Limb (tissue), 2 donors: ENCODE data around the gene CFAP77.
"Not testable (repeated sequence)": the region's sequence is repeated elsewhere in the genome, so short reads cannot be mapped to it uniquely, and the experiment has no call there.

ENCODE experiments used
- DNase-seq, 2 donors: peaks; one replicate each; pipeline ENCODE4 v3.0.0-alpha.2; 2016; ENCODE audit errors: extremely low spot score in 2 of 2

The CFAP77 gene

DNA sequence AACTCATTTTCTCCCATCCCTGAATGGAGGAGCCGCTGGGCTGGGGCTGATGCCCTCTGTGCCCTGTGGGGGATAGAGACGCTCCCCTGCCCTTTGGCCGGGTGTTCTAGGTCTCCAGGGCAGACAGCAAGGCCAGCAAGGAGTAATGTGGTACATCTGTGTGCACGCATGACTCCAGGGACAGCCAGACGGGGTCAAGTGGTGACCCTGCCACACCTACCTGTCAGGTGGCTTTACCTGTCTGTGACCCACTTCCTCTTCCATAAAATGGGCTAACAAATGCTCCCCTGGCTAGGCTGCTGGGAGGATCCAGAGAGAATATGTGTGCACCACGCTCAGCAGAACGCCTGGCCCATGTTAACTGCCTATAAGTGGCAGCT, 137.0 kb downstream of the CFAP77 start:
- DNase-seq = no peak

- DNase-seq = peak in 1 of 2 donors; percentile 19
Measured at GRCh38 chr9:132547436-132547835, 137.4 kb downstream of the CFAP77 start.

DNA sequence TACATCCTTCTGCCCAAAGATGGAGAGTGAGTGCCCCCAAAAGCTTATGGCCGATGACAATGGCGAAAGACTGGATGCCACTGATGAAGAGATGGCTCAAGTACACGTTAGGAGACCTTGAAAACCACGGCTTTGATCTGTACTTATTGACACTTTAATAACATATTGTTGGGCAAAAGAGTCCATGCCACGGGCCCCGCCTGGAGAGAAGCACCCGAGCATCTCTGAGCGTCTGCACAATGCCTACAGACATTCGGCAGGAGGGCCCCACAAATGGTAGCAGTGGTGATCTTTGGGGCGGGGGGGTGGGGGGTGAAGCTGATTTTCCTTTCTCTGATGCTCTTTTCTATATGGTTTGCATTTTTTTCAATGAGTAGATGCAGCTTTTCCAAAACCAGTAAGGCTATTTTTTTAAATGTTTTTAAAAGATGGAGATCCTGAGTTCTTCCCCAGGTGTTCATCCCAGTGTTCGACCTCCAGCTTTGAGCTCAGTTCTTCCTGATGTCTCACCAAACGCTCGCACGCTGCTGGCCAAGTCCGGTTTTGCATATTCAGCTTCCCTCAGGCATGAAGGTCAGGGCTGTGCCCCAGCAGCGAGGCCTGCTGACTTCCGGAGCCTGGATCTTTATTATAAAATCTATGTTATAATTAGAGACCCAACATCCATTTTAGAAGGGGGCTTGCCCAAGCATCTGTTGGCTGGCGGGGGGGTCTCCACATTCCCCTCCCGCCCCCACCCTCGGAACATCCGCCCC, 138.1 kb downstream of the CFAP77 start:
- DNase-seq = peak in 1 of 2 donors; percentile 27

DNA sequence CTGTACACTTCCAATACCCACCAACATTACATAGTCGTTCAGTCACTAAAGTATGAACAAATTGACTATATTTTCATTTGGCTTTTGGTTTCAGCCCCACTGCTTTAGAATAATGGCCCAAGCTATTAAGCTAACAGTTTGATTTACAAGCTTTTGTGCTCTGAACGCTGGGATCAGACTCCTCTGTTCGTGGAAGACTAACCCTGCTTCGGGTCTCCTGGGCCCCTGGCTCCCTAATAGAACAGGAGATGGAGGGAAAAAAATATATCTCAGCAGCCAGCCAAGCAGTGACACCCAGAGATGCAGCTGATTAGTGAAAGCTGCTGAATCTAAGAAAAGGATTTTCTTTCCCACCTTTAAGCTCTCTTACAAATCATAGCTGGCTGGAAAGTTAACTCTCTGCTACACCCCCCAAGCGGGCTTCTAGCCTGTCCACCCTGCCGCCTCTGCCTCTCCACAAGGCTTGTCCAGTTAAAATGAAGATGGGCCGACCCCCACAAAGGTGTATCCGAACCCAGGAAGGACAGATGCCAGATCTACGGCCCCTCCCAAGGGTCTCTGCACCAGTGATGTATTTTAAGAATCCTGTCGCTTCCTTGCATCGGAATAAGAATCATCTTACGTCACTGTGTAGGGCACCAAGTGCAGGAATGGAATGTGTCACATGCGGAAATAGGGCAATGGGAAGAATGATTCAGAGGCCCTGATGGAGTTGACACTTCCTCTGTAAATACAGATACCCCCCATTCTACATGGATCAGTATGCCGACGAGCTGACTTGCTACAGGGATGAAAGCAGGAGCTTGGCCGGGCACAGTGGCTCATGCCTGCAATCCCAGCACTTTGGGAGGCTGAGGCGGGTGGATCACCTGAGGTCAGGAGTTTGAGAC, 139.0 kb downstream of the CFAP77 start:
- DNase-seq = peak in 1 of 2 donors; percentile 31

GRCh38 chr9:132551556-132551955, 141.5 kb downstream of the CFAP77 start:
- DNase-seq = no peak

- no peak for DNase-seq
Measured at GRCh38 chr9:132552041-132552440, 142.0 kb downstream of the CFAP77 start.

DNA sequence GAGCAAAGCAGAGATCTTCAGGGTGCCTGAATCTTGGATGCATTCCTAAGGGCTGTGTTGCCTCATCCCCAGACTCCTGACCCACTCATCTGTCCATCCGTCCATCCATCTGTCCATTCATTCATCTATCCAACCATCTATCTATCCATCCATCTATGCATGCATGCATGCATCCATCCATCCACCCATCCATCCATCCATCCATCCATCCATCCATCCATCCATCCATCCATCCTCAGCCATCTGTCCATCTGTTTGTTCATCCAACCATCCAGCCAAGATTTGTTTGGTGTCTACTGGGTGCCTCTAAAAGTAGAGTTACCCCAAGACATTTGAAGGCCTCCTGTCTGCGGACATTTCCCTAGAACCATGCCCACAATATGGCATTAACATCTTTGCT, 144.7 kb downstream of the CFAP77 start:
- DNase-seq = no peak

DNA sequence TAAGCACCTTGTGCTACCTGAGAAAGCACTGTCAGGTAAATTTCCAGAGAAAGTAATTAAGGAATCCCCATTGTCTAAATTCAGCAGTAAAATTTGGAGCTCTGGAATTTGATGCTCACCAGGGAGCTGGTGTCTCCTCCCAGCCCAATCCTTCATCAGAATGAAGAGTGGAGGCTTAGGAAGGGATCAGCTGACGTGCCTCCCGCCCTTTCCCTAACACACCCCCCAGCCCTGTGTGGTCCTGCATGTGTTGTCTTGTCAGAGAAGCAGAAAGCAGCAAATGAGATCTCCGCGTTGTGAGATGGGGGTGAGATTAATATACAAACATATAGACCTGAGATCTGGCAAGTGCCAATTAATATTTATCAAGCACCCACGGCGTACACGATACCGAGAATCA, 145.5 kb downstream of the CFAP77 start:
- no peak for DNase-seq

DNA sequence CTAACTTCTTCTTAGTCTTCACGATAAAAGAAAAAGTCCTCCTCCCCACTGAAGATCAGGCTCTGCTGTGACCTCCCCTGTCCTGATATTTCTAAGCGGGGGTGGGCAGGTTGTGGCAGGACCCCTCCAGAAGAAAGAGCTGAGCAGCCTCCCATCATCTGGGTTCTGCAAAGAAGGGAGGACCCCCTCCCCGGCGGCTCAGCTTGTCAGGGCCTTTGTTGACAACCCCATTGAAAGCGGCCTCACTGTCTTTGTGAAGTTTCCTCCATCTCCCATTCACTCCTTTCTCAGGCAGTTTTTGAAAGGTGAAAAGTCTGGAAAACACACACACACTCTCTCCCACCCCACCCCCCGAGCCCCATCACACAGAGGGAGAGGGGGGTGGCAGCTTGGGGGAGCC, 146.2 kb downstream of the CFAP77 start:
- DNase-seq = no peak

DNA sequence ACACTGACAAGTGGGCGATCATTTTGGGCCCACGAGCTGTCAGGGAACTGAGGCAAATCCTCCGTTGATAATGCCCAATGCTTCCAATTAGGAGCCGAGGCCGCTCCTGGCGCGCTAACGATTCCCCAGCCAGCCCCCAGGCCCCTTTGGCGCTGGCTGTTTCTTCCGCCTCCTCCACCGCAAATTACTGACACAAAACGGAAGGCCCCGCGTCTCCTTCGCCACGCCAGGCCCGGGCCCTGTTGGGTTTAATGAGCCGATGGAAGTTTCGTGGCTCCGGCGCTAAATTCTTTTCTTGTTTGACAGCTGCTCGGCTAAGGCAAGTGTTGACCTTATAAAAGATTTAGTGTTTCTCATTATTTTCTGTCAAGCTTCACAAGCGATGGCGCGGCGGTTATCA, 146.7 kb downstream of the CFAP77 start:
- DNase-seq = no peak

GRCh38 chr9:132557159-132557558, 147.1 kb downstream of the CFAP77 start:
- no peak for DNase-seq

DNA sequence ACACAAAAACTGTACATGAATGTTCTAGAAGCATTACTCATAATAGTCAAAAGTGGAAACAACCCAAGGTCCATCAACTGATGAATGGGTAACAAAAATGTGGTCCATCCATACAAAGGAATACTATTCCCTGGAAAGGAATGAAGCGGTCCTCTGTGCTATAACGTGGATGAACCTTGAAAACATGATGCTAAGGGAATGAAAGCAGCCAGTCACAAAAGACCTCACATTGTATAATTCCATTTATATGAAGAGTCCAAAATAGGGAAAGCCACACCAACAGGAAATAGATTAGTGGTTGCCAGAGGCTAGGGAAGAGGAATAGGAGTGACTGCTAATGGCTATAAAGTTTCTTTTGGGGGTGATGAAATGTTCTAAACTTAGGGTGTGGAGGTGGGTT, 149.7 kb downstream of the CFAP77 start:
- DNase-seq = no peak

- no peak for DNase-seq
Measured at GRCh38 chr9:132560616-132561202, 150.7 kb downstream of the CFAP77 start.

DNA sequence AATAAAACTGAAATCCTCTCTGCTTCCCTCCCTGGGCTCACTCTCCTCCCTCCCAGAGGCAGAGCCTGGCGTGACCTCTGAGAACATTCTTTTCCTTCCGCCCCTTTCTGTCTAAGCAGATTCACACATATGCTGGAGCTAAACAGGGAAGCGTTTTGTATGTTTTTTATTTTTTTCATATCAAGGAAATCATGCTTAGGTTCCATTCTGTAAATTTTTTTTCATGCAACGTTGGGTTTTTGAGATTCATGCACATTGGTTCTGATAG, 152.2 kb downstream of the CFAP77 start:
- no peak for DNase-seq

DNA sequence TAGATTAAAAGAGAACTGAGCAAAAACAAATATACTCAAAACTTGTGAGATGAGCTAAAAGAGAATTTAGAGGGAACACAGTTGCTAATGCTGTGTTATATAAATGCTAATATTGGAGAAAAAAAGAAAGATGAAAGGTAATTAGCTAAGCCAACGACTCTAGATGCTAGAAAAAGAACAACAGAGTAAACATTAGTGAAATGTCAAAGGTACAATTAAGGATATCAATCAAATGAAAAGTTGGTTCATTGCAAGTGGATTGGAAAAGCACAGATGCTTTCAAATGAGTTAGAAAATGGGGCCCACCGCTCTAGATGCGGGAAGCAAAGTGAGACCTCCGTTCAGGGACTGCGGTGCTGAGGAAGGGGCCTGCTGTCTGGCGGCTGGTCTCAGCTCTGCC, 154.5 kb downstream of the CFAP77 start:
- no peak for DNase-seq

GRCh38 chr9:132568787-132569186, 158.8 kb downstream of the CFAP77 start:
- not testable (repeated sequence) for DNase-seq

DNA sequence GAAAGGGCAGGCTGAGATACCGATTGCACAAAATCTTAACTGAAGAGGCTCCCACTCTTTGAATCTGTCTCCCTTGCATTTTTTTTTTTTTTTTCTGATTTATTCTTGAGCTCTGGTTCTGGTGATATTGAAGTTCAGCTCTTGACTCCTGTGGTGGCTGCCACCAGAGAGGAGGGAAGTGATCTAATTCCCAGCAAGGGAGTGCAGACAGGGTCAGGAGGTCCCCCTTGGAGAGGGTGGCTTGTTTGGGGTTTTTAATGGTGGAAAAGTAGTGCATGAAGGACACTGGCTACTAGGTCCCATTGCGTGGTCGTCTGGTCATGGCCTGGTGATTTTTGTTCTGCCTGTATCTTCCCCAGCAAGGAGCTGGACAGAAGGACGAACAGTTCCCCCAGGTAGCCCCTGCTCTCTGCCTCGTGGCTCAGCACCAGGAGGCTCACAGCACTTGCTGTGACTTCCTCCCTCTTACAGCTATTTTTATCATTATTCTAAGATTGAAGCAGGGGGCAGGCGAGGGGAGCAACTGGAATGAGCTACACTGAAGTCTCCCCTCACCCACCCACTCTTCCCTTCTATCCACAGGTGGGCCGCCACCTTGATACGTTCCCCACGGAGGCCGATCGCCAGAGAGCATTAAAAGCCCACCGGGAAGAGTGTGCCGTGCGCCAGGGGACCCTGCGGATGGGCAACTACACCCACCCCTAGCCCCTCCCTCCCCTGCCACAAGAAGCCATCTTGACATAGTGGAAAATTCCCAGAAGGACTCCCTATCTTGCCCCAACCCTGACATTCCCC, 162.0 kb downstream of the CFAP77 start:
- no peak for DNase-seq

GRCh38 chr9:132572921-132573320, 162.9 kb downstream of the CFAP77 start:
- no peak for DNase-seq

DNA sequence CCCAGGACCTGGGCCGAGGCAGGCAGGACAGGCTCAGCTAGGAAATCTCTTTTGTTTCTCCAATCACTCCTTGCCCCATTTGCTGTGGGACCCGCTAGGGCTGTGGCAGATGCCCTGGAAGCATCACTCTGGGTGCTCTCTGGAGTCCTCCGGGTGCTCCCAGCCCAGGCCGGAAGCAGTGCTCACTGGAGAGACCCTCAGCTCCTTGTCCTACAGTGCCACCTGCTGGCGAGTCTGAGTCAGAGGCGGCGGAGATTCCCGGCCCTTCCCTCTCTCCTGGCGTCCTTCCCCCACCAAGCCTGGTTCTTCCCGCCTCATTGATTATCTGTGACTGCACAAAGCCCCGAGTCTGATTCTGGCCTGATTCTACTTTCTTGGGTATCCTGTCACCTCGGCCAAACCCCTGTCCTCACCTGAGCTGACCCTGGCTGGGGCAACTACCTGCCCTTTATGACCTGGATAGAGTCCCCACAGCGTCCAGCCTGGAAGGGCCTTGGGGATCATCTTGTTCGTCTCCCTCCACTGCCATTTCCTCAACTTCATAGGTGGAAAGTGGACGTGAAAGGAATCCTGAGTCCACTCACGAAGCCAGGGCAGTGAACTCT, 165.1 kb downstream of the CFAP77 start:
- peak; percentile 59 to 89 for DNase-seq

GRCh38 chr9:132575811-132576210, 165.8 kb downstream of the CFAP77 start:
- DNase-seq = no peak

DNA sequence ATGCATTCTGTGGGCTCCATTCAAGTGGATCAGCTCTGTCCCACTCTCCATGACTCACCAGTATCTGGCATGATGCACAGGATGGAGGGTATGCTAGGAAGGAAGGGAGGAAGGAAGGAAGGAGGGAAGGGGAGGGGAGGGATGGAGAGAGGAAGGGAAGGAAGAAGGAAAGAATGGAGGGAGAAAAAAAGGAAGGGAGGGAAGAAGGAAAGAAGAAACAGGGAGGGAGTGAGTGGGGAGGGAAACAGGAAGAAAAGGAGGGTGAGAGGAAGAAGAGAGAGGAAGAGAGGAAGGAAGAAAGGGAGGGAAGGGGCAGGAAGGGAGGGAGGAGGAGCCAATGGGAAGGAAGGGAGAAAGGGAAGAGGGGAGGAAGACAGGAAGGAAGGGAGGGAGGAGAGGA, 167.1 kb downstream of the CFAP77 start:
- no peak for DNase-seq
